Measurements from ENCODE around the gene MBTPS1. TPM values are rescaled to one million over a fixed set of nuclear protein-coding genes. Genes with fewer than 3 reads are reported as not detected.
A peak's percentile ranks its signal among the peaks of the same experiment; 100 is the strongest.

Gene MBTPS1
- total RNA-seq, 2 donors from 2014 or later: 36.6 to 42.0 TPM

- Mint-ChIP-seq H3K27ac (no peak overlapping the region), H3K27me3 (ENCODE audit: low read depth) (no peaks in the 10 kb centered on the region), H3K9me3 (no peaks in the 10 kb centered on the region), H3K36me3 (ENCODE audit: insufficient read depth in 2 of 2) (peaks cover 11 to 30% of the 10 kb centered on the region in 2 donors), H3K4me3 (peak overlapping the region; percentile 0 to 1), H3K4me1 (ENCODE audit: low read depth) (peaks cover 45% of the 10 kb centered on the region)
- no peak for DNase-seq
- no peak for ATAC-seq (replicated peaks in 1 of 2)
Observed at GRCh38 chr16:84087466-84088151, 29.1 kb downstream of the MBTPS1 start.

- Mint-ChIP-seq H3K36me3 (ENCODE audit: insufficient read depth in 2 of 2) (peaks cover 12 to 29% of the 10 kb centered on the region in 2 donors), H3K27ac (no peak overlapping the region)
- no peak for DNase-seq
Observed at GRCh38 chr16:84087001-84087400, 29.7 kb downstream of the MBTPS1 start.

GRCh38 chr16:84086341-84086740 is 30.4 kb downstream of the MBTPS1 start:
- Mint-ChIP-seq H3K27me3 (ENCODE audit: low read depth) (no peaks in the 10 kb centered on the region), H3K4me3 (no peak overlapping the region)

More at GRCh38 chr16:84087001-84087400, 29.7 kb downstream of the MBTPS1 start:
- peaks cover 45% of the 10 kb centered on the region for H3K4me1 Mint-ChIP-seq (ENCODE audit: low read depth)
- no peak for ATAC-seq (replicated peaks in 1 of 2)
- H3K27me3 Mint-ChIP-seq (ENCODE audit: low read depth): no peaks in the 10 kb centered on the region
- no peak overlapping the region for H3K4me3 Mint-ChIP-seq
- no peaks in the 10 kb centered on the region for H3K9me3 Mint-ChIP-seq

DNA sequence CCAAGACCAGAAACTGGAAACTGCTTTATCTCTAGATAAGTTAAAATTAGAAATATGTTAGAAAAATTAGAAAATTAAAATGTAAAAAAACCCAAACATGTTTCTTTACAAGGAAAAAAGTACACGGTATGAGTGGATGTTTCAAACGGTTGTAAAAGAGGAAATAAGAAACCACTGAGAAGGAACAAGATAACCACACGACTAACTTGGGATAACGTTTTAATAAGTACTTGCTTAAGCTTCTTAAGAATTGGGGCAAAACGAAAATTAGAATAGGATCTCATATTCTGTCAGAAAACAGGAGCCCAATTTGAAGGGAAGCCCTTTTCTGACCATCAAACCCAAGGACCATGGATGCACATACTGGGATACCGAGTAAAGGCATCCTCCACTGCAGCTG is 31.0 kb downstream of the MBTPS1 start:
- no peak overlapping the region for H3K27ac Mint-ChIP-seq
- no peaks in the 10 kb centered on the region for H3K9me3 Mint-ChIP-seq
- H3K4me1 Mint-ChIP-seq (ENCODE audit: low read depth): peaks cover 45% of the 10 kb centered on the region
- H3K27me3 Mint-ChIP-seq (ENCODE audit: low read depth): no peaks in the 10 kb centered on the region
- no peak for DNase-seq
- H3K36me3 Mint-ChIP-seq (ENCODE audit: insufficient read depth in 2 of 2): peaks cover 12 to 27% of the 10 kb centered on the region in 2 donors
- H3K4me3 Mint-ChIP-seq: no peak overlapping the region
- no peak for ATAC-seq (replicated peaks in 1 of 2)

More at GRCh38 chr16:84086341-84086740, 30.4 kb downstream of the MBTPS1 start:
- Mint-ChIP-seq H3K9me3 (no peaks in the 10 kb centered on the region), H3K36me3 (ENCODE audit: insufficient read depth in 2 of 2) (peaks cover 12 to 25% of the 10 kb centered on the region in 2 donors), H3K27ac (no peak overlapping the region), H3K4me1 (ENCODE audit: low read depth) (peaks cover 45% of the 10 kb centered on the region)
- no peak for ATAC-seq (replicated peaks in 1 of 2)
- DNase-seq: no peak

DNA sequence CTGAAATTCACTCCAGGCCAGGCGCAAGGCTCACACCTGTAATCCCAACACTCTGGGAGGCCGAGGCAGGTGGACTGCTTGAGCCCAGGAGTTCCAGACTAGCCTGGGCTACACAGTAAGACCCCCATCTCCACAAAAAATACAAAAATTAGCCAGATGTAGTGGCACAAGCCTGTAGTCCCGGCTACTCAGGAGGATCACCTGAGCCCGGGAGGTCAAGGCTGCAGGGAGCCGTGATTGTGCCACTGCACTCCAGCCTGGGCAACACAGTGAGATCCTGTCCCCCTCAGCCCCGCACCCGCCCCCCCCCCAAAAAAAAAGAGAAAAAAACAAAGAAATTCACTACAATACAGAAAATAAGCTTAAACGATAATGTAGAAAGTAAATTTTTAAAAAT is 31.5 kb downstream of the MBTPS1 start:
- Mint-ChIP-seq H3K4me1 (ENCODE audit: low read depth) (peaks cover 45% of the 10 kb centered on the region), H3K4me3 (no peak overlapping the region), H3K27me3 (ENCODE audit: low read depth) (no peaks in the 10 kb centered on the region), H3K9me3 (no peaks in the 10 kb centered on the region), H3K27ac (no peak overlapping the region), H3K36me3 (ENCODE audit: insufficient read depth in 2 of 2) (peaks cover 12 to 28% of the 10 kb centered on the region in 2 donors)
- ATAC-seq (replicated peaks in 1 of 2) (no peak), DNase-seq (no peak)

- no peaks in the 10 kb centered on the region for H3K9me3 Mint-ChIP-seq
- peaks cover 45% of the 10 kb centered on the region for H3K4me1 Mint-ChIP-seq (ENCODE audit: low read depth)
- H3K4me3 Mint-ChIP-seq: no peak overlapping the region
- DNase-seq: peak; percentile 73 to 75
- no peaks in the 10 kb centered on the region for H3K27me3 Mint-ChIP-seq (ENCODE audit: low read depth)
- H3K36me3 Mint-ChIP-seq (ENCODE audit: insufficient read depth in 2 of 2): peaks cover 12 to 28% of the 10 kb centered on the region in 2 donors
- ATAC-seq (replicated peaks in 1 of 2): peak; percentile 68 to 80
- peak overlapping the region; percentile 26 for H3K27ac Mint-ChIP-seq
Observed at GRCh38 chr16:84084570-84085270, 32.0 kb downstream of the MBTPS1 start.

DNA sequence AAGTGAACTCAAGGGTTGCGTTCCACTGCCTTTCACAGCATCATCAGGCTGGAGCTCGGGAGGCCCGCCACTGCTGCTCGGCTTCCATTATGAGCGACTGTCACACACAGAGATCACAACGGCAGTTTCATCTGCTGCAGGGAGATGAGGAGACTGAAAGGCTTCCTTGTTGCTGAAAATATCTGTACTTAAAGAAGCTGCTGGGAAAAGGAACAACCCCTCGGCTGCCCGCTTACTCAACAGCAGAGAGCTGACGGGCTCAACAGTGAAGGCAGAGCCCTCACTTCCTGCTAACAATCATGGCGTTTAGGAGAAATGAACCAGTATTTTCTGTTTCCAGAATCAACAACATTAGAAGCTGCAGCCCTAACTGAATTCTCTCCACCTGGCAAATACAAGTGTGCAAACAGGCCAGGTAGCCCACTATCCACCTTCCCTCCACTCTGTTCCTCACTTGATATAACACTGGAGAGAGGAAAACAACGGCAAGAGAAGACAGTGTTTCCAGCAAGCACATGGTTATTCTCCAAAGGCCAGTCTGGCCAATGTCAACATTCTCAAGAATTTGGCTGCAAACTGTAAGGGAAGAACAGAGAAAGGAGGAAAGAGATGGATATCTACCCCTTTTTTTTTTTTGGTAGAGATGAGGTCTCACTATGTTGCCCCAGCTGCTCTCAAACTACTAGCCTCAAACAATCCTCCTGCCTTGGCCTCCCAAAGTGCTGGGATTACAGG is 33.7 kb downstream of the MBTPS1 start:
- no peak for ATAC-seq (replicated peaks in 1 of 2)
- peaks cover 9 to 27% of the 10 kb centered on the region in 2 donors for H3K36me3 Mint-ChIP-seq (ENCODE audit: insufficient read depth in 2 of 2)
- peaks cover 28% of the 10 kb centered on the region for H3K4me1 Mint-ChIP-seq (ENCODE audit: low read depth)
- H3K4me3 Mint-ChIP-seq: no peak overlapping the region
- no peak overlapping the region for H3K27ac Mint-ChIP-seq
- H3K27me3 Mint-ChIP-seq (ENCODE audit: low read depth): no peaks in the 10 kb centered on the region
- no peak for DNase-seq
- H3K9me3 Mint-ChIP-seq: no peaks in the 10 kb centered on the region

- H3K4me1 Mint-ChIP-seq (ENCODE audit: low read depth): peaks cover 19% of the 10 kb centered on the region
- no peak overlapping the region for H3K4me3 Mint-ChIP-seq
- no peaks in the 10 kb centered on the region for H3K9me3 Mint-ChIP-seq
- no peaks in the 10 kb centered on the region for H3K27me3 Mint-ChIP-seq (ENCODE audit: low read depth)
- DNase-seq (no peak), ATAC-seq (replicated peaks in 1 of 2) (no peak)
- peaks cover 6 to 23% of the 10 kb centered on the region in 2 donors for H3K36me3 Mint-ChIP-seq (ENCODE audit: insufficient read depth in 2 of 2)
- no peak overlapping the region for H3K27ac Mint-ChIP-seq
Observed at GRCh38 chr16:84082110-84082509, 34.6 kb downstream of the MBTPS1 start.

DNA sequence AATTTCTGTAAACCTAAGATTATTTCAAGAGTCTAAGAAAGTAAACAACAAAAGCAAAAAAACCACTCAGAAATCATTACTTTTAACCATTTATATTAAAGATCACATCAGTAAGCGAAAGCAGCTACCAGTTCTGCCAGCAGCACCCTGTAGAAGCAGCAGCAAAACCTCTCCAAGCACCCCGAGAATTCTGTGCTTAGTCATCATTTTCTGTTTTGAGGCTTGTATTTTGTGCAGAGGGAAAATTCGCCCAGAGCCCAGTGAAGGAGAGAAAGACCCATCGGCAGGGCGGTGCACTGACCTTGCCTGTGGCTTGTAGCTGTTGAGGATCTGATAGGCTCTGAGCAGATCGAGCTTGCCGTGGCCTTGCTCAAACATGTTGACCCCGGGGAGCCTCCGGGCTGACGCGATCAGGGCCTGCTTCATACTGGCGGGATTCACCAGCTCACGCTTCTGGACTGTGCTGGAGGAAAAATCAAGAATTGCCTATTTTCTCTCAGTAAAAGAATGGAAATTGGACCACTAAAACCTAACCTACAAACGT is 35.2 kb downstream of the MBTPS1 start:
- Mint-ChIP-seq H3K27me3 (ENCODE audit: low read depth) (no peaks in the 10 kb centered on the region), H3K9me3 (no peaks in the 10 kb centered on the region), H3K27ac (no peak overlapping the region), H3K36me3 (ENCODE audit: insufficient read depth in 2 of 2) (peaks cover 6 to 21% of the 10 kb centered on the region in 2 donors), H3K4me3 (no peak overlapping the region), H3K4me1 (ENCODE audit: low read depth) (peaks cover 16% of the 10 kb centered on the region)
- no peak for DNase-seq
- no peak for ATAC-seq (replicated peaks in 1 of 2)

- no peak overlapping the region for H3K4me3 Mint-ChIP-seq
- ATAC-seq (replicated peaks in 1 of 2) (no peak), DNase-seq (no peak)
- no peak overlapping the region for H3K27ac Mint-ChIP-seq
- H3K27me3 Mint-ChIP-seq (ENCODE audit: low read depth): no peaks in the 10 kb centered on the region
- no peaks in the 10 kb centered on the region for H3K9me3 Mint-ChIP-seq
- H3K36me3 Mint-ChIP-seq (ENCODE audit: insufficient read depth in 2 of 2): peaks cover 2 to 18% of the 10 kb centered on the region in 2 donors
- H3K4me1 Mint-ChIP-seq (ENCODE audit: low read depth): peaks cover 10% of the 10 kb centered on the region
Observed at GRCh38 chr16:84080813-84081212, 35.9 kb downstream of the MBTPS1 start.

GRCh38 chr16:84080378-84080777 is 36.4 kb downstream of the MBTPS1 start:
- H3K36me3 Mint-ChIP-seq (ENCODE audit: insufficient read depth in 2 of 2): peaks cover 2 to 19% of the 10 kb centered on the region in 2 donors
- ATAC-seq (replicated peaks in 1 of 2): no peak
- no peak overlapping the region for H3K4me3 Mint-ChIP-seq
- H3K9me3 Mint-ChIP-seq: no peaks in the 10 kb centered on the region
- H3K27me3 Mint-ChIP-seq (ENCODE audit: low read depth): no peaks in the 10 kb centered on the region
- peaks cover 9% of the 10 kb centered on the region for H3K4me1 Mint-ChIP-seq (ENCODE audit: low read depth)
- no peak overlapping the region for H3K27ac Mint-ChIP-seq
- no peak for DNase-seq

GRCh38 chr16:84079664-84080063 is 37.1 kb downstream of the MBTPS1 start:
- Mint-ChIP-seq H3K4me1 (ENCODE audit: low read depth) (peaks cover 2% of the 10 kb centered on the region), H3K27me3 (ENCODE audit: low read depth) (no peaks in the 10 kb centered on the region), H3K36me3 (ENCODE audit: insufficient read depth in 2 of 2) (peaks cover 2 to 23% of the 10 kb centered on the region in 2 donors), H3K9me3 (no peaks in the 10 kb centered on the region), H3K27ac (peak overlapping the region; percentile 41), H3K4me3 (no peak overlapping the region)
- ATAC-seq (replicated peaks in 1 of 2) (no peak), DNase-seq (no peak)

DNA sequence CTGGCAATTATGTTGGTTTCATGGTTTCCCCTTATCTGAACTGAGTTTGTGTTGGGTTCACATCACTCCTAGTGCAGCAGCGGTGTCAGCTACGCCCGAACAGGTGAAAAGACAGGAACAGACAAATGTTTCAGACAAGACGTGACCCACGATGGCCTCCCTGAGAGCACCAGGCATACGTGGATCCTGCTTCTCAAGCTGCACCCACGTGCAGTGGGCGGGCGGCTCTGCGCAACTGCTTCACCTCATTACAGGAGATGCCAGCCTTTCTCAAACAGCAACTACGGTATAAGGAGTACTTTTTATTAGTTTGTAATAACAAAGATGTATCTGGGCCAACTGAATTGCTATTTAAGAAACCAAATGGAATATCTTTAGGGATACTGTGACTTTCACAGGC is 41.4 kb downstream of the MBTPS1 start:
- DNase-seq: no peak
- no peak overlapping the region for H3K27ac Mint-ChIP-seq
- no peak overlapping the region for H3K4me3 Mint-ChIP-seq
- no peaks in the 10 kb centered on the region for H3K9me3 Mint-ChIP-seq
- no peak for ATAC-seq (replicated peaks in 1 of 2)
- no peaks in the 10 kb centered on the region for H3K4me1 Mint-ChIP-seq (ENCODE audit: low read depth)
- peaks cover 0 to 19% of the 10 kb centered on the region in 2 donors for H3K36me3 Mint-ChIP-seq (ENCODE audit: insufficient read depth in 2 of 2)
- H3K27me3 Mint-ChIP-seq (ENCODE audit: low read depth): no peaks in the 10 kb centered on the region
